HepG2 (cell line): ENCODE measurements around the gene HSPB9.

Source experiments
- CTCF ChIP-seq: sonication (generic); formaldehyde crosslinking; IDR thresholded peaks from 2 replicates; pipeline ENCODE4 v1.5.0; 2020; ENCODE audit warnings: mild to moderate bottlenecking, missing genetic modification reagents, moderate library complexity
- FOXP1 ChIP-seq, 2 experiments: fragments of 450-650 bp in 1 of 2; IDR thresholded peaks; 2 replicates each; pipeline ENCODE4 v1.6.1; 2017 to 2018; ENCODE audit warnings: antibody characterized with exemption in 1 of 2
- NFYB ChIP-seq: sonication (generic); formaldehyde crosslinking; IDR thresholded peaks from 2 replicates; pipeline ENCODE4 v1.4.0; 2020; ENCODE audit warnings: missing genetic modification reagents
- RFX5 ChIP-seq: IDR thresholded peaks from 2 replicates; pipeline ENCODE4 v1.6.1; 2011; ENCODE audit warnings: low read depth, low read length, improper control_type of control experiment
- TARDBP ChIP-seq: sonication (generic); formaldehyde crosslinking; IDR thresholded peaks from 2 replicates; pipeline ENCODE4 v1.8.0; 2022; ENCODE audit warnings: mild to moderate bottlenecking, missing genetic modification reagents
- ZFX ChIP-seq: sonication (generic); formaldehyde crosslinking; IDR thresholded peaks from 2 replicates; pipeline ENCODE4 v1.4.0; 2020; ENCODE audit warnings: mild to moderate bottlenecking, low read depth, missing genetic modification reagents, moderate library complexity

- TF ChIP-seq NFYB (CRISPR knock-in tag): no peak
- TF ChIP-seq FOXP1 (IDR thresholded peaks at IDR 0.05): no peak
- no peak for TF ChIP-seq FOXP1 (CRISPR knock-in tag; IDR thresholded peaks at IDR 0.05)
- TF ChIP-seq ZFX (CRISPR knock-in tag): no peak
- no peak for TF ChIP-seq TARDBP
- TF ChIP-seq CTCF (CRISPR knock-in tag): no peak
- no peak for TF ChIP-seq RFX5
These were observed 3.3 kb upstream of the HSPB9 start for GRCh38 chr17:42119301-42119700.
